CD4-positive, CD25-positive, alpha-beta regulatory T cell (primary cell): ENCODE measurements around the gene ATP2B3. TPM values are rescaled to one million over a fixed set of nuclear protein-coding genes. Genes with fewer than 3 reads are reported as not detected.

ENCODE experiments used
- ATAC-seq, 2 donors: fragments of 150-1000 bp; cut with Tn5 transposase; one replicate each; pipeline ENCODE4 v1.10.0; 2021; ENCODE audit warnings: low read depth in 2 of 2, moderate number of reproducible peaks in 2 of 2, moderate library complexity in 1 of 2
- DNase-seq, 3 donors: peaks; one replicate each; pipeline versions ENCODE4 v3.0.0 to v3.0.0-alpha.2; 2012 to 2022; ENCODE audit warnings: mixed read lengths in 1 of 3
- H3K27ac ChIP-seq: one replicate; pipeline ENCODE4 v1.7.0; 2013; ENCODE audit warnings: mild to moderate bottlenecking, low read length; ENCODE audit not compliant: insufficient read depth, poor library complexity, severe bottlenecking
- H3K27me3 ChIP-seq: one replicate; pipeline ENCODE4 v1.7.0; 2013; ENCODE audit warnings: low read length; ENCODE audit not compliant: control insufficient read depth, insufficient read depth
- H3K36me3 ChIP-seq: one replicate; pipeline ENCODE4 v1.7.0; 2013; ENCODE audit warnings: mild to moderate bottlenecking, low read length, moderate library complexity; ENCODE audit not compliant: control insufficient read depth, insufficient read depth
- H3K4me1 ChIP-seq: 2 replicates; pipeline ENCODE4 v1.7.0; 2013; ENCODE audit warnings: mild to moderate bottlenecking, low read length; ENCODE audit not compliant: insufficient read depth, control insufficient read depth, poor library complexity, severe bottlenecking
- H3K4me3 ChIP-seq: one replicate; pipeline ENCODE4 v1.7.0; 2013; ENCODE audit warnings: low read depth, mild to moderate bottlenecking, low read length, moderate library complexity
- H3K9me3 ChIP-seq, 2 experiments: 1 replicate in 1 of 2; 2 replicates in 1 of 2; pipeline ENCODE4 v1.7.0; 2013; ENCODE audit warnings: low read length in 2 of 2, mild to moderate bottlenecking in 1 of 2, moderate library complexity in 1 of 2; ENCODE audit not compliant: control insufficient read depth in 2 of 2
- H3K27ac Mint-ChIP-seq, 3 donors: one replicate each; pipeline ENCODE4 v1.8.0; 2020 to 2022; ENCODE audit warnings: mild to moderate bottlenecking in 3 of 3, mixed read lengths in 3 of 3, moderate library complexity in 2 of 3
- H3K27me3 Mint-ChIP-seq: one replicate; pipeline ENCODE4 v1.8.0; 2022; ENCODE audit warnings: mild to moderate bottlenecking, mixed read lengths
- H3K36me3 Mint-ChIP-seq: one replicate; pipeline ENCODE4 v1.8.0; 2020; ENCODE audit warnings: mixed read lengths
- H3K4me1 Mint-ChIP-seq, 4 donors: one replicate each; pipeline ENCODE4 v1.8.0; 2020 to 2022; ENCODE audit warnings: mixed read lengths in 4 of 4, mild to moderate bottlenecking in 1 of 4
- H3K4me3 Mint-ChIP-seq, 4 donors: one replicate each; pipeline ENCODE4 v1.8.0; 2020 to 2022; ENCODE audit warnings: mild to moderate bottlenecking in 4 of 4, mixed read lengths in 4 of 4, moderate library complexity in 3 of 4
- H3K9me3 Mint-ChIP-seq, 7 donors: one replicate each; pipeline ENCODE4 v1.8.0; 2020 to 2022; ENCODE audit warnings: mixed read lengths in 7 of 7, mild to moderate bottlenecking in 3 of 7, moderate library complexity in 2 of 7
- polyA plus RNA-seq, 4 donors: library from polyadenylated mRNA; unstranded; fragments of 300-500 nt; fragmentation: Illumina TruSeq; gene quantifications; one replicate each; pipeline ENCODE4 v1.2.3, GENCODE V29; 2021
- total RNA-seq: library from RNA; stranded (reverse); gene quantifications from one replicate; pipeline ENCODE4 v1.2.3, GENCODE V29; 2022

The ATP2B3 gene
- total and polyA plus RNA-seq, 5 donors from 2014 or later: not detected

DNA sequence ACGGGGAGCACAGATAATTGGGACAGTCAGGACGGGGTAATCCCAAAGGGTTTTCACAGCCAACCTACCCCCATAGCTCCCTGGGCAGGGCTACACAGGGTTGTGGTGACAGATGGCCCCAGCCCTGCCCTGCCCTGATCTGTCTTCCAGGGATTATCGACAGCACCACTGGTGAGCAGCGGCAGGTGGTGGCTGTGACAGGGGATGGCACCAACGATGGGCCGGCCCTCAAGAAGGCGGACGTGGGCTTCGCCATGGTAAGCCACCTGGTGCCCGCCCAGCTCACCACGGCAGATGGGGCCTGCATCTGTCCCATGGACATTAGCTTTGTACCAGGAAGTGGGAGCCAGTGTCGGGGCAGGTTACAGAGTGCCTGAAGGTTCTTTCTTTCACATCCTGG, 39.3 kb downstream of the ATP2B3 start:
- ATAC-seq (no peak), DNase-seq (no peak)
- no peak overlapping the region for H3K27ac ChIP-seq
- H3K4me1 ChIP-seq: no peaks in the 10 kb centered on the region
- Mint-ChIP-seq H3K27me3 (no peaks in the 10 kb centered on the region), H3K36me3 (no peaks in the 10 kb centered on the region), H3K27ac (no peak overlapping the region), H3K4me1 (no peaks in the 10 kb centered on the region), H3K9me3 (no peaks in the 10 kb centered on the region), H3K4me3 (no peak overlapping the region)
- no peaks in the 10 kb centered on the region for H3K36me3 ChIP-seq
- no peak overlapping the region for H3K4me3 ChIP-seq
- no peaks in the 10 kb centered on the region for H3K9me3 ChIP-seq
- no peaks in the 10 kb centered on the region for H3K27me3 ChIP-seq

DNA sequence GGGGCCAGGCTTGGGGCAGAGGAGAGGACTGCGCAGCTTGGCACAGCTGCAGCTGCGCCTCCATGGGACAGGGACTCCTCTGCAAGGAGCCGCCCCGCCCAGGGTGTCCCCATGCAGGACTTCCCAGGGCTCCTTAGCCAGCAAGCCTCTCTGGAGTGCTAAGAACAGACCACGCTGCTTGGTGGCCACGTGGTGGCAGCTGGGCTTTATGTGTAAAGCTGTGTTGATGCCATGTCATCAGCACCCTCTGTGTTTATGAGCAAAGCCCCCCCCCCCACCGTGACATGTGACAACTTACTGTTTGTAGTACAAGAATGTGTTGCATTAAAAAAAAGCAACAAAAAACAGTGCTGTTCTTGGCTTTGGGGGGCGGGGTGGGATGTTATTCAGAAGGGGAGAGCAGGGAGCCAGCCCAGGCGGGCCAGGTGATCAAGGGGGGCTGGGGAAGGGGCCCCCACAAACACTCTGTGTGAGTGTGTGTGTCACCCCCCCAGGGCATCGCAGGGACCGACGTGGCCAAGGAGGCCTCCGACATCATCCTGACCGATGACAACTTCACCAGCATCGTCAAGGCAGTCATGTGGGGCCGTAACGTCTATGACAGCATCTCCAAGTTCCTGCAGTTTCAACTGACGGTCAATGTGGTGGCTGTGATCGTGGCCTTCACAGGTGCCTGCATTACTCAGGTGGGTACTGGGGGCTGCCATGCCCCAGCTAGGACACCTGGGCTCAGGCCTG, 40.3 kb downstream of the ATP2B3 start:
- no peaks in the 10 kb centered on the region for H3K9me3 ChIP-seq
- Mint-ChIP-seq H3K36me3 (no peaks in the 10 kb centered on the region), H3K4me3 (no peak overlapping the region), H3K27me3 (no peaks in the 10 kb centered on the region), H3K9me3 (no peaks in the 10 kb centered on the region), H3K4me1 (no peaks in the 10 kb centered on the region), H3K27ac (no peak overlapping the region)
- H3K27me3 ChIP-seq: no peaks in the 10 kb centered on the region
- no peaks in the 10 kb centered on the region for H3K36me3 ChIP-seq
- no peaks in the 10 kb centered on the region for H3K4me1 ChIP-seq
- ATAC-seq (no peak), DNase-seq (no peak)
- H3K4me3 ChIP-seq: no peak overlapping the region
- H3K27ac ChIP-seq: no peak overlapping the region

- Mint-ChIP-seq H3K9me3 (no peaks in the 10 kb centered on the region), H3K4me3 (no peak overlapping the region), H3K4me1 (no peaks in the 10 kb centered on the region), H3K27ac (no peak overlapping the region), H3K36me3 (no peaks in the 10 kb centered on the region), H3K27me3 (no peaks in the 10 kb centered on the region)
- no peaks in the 10 kb centered on the region for H3K4me1 ChIP-seq
- no peaks in the 10 kb centered on the region for H3K9me3 ChIP-seq
- H3K27me3 ChIP-seq: no peaks in the 10 kb centered on the region
- H3K4me3 ChIP-seq: no peak overlapping the region
- H3K36me3 ChIP-seq: no peaks in the 10 kb centered on the region
- ATAC-seq (no peak), DNase-seq (no peak)
- no peak overlapping the region for H3K27ac ChIP-seq
Observed at GRCh38 chrX:153560000-153560399, 42.6 kb downstream of the ATP2B3 start.

DNA sequence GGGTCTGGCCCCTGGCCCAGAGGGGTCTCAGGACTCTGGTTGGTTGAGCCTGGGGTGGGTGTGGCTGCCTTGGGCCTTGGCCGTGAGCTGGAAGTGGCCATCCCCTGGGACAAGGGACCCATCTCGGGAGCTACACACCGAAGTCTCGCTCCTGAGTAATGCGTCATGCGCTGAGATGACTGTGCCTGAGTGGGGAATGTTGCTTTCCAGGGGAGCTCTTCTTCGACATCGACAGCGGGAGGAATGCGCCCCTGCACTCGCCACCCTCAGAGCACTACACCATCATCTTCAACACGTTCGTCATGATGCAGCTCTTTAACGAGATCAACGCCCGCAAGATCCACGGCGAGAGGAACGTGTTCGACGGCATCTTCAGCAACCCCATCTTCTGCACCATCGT, 43.0 kb downstream of the ATP2B3 start:
- Histone ChIP-seq H3K4me3 (no peak overlapping the region), H3K27ac (no peak overlapping the region), H3K36me3 (no peaks in the 10 kb centered on the region), H3K27me3 (no peaks in the 10 kb centered on the region), H3K4me1 (no peaks in the 10 kb centered on the region), H3K9me3 (no peaks in the 10 kb centered on the region)
- Mint-ChIP-seq H3K27me3 (no peaks in the 10 kb centered on the region), H3K36me3 (no peaks in the 10 kb centered on the region), H3K27ac (no peak overlapping the region), H3K9me3 (no peaks in the 10 kb centered on the region), H3K4me3 (no peak overlapping the region), H3K4me1 (no peaks in the 10 kb centered on the region)
- ATAC-seq (no peak), DNase-seq (no peak)

DNA sequence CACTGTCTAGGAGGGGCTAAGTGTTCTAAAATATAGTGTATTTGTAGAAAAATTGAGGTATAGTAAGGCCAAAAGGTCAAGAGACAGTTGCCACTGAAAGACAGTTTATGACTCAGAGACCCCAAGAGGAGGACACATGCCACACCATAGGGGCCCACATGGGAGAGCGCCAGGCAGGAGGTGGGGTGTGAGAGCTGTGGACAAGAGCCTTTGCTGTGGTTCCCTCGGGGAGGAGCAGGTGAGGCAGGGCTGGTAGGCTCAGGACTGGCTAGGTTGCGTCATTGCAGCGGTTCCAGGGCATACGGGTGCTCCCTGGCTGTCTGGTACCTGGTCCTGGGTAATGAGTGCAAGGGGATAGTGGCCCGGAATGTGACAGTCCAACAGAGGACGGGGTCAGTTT, 43.9 kb downstream of the ATP2B3 start:
- Mint-ChIP-seq H3K9me3 (no peaks in the 10 kb centered on the region), H3K27me3 (no peaks in the 10 kb centered on the region), H3K4me1 (no peaks in the 10 kb centered on the region), H3K4me3 (no peak overlapping the region), H3K27ac (no peak overlapping the region), H3K36me3 (no peaks in the 10 kb centered on the region)
- no peaks in the 10 kb centered on the region for H3K27me3 ChIP-seq
- no peak overlapping the region for H3K27ac ChIP-seq
- no peaks in the 10 kb centered on the region for H3K36me3 ChIP-seq
- H3K9me3 ChIP-seq: no peaks in the 10 kb centered on the region
- H3K4me3 ChIP-seq: no peak overlapping the region
- H3K4me1 ChIP-seq: no peaks in the 10 kb centered on the region
- no peak for DNase-seq
- no peak for ATAC-seq

GRCh38 chrX:153562546-153562945, 45.1 kb downstream of the ATP2B3 start:
- Histone ChIP-seq H3K4me3 (no peak overlapping the region), H3K27me3 (no peaks in the 10 kb centered on the region), H3K4me1 (no peaks in the 10 kb centered on the region), H3K27ac (no peak overlapping the region), H3K36me3 (no peaks in the 10 kb centered on the region), H3K9me3 (no peaks in the 10 kb centered on the region)
- Mint-ChIP-seq H3K4me3 (no peak overlapping the region), H3K36me3 (no peaks in the 10 kb centered on the region), H3K27ac (no peak overlapping the region), H3K9me3 (no peaks in the 10 kb centered on the region), H3K4me1 (no peaks in the 10 kb centered on the region), H3K27me3 (no peaks in the 10 kb centered on the region)
- no peak for DNase-seq
- no peak for ATAC-seq

- Mint-ChIP-seq H3K36me3 (no peaks in the 10 kb centered on the region), H3K4me1 (no peaks in the 10 kb centered on the region), H3K4me3 (no peak overlapping the region), H3K27ac (no peak overlapping the region), H3K27me3 (no peaks in the 10 kb centered on the region), H3K9me3 (no peaks in the 10 kb centered on the region)
- Histone ChIP-seq H3K9me3 (no peaks in the 10 kb centered on the region), H3K4me3 (no peak overlapping the region), H3K27me3 (no peaks in the 10 kb centered on the region), H3K27ac (no peak overlapping the region), H3K36me3 (no peaks in the 10 kb centered on the region), H3K4me1 (no peaks in the 10 kb centered on the region)
- no peak for ATAC-seq
- DNase-seq: no peak
Observed at GRCh38 chrX:153564047-153564606, 46.7 kb downstream of the ATP2B3 start.

DNA sequence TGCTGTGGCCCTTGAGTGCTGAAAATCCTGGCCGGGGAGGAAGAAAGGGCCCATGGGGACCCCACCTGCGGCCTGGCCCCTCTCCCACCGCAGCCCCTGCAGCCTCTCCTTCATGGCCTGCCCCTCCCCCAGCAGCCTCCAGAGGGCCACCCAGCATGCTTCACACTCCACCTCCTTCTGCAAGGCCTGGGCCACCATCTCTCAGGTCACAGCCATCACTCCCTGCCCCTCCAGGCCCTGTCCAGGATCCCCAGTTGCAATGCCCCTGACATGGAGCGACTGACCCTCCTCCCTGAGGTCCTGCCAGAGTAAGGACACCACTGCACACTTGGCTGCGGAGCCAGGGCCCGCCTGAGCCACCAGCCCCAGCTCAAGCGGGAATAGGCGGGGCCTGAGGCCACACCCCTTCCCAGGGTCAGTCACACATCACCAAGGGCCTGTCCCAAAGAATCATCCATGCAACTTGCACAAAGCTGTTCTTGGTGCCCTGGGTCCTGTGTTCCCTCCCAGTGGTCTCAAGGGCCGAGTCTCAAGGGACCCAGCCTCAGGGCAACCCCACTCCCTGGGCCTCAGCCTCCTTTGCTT, 48.6 kb downstream of the ATP2B3 start:
- ATAC-seq (no peak), DNase-seq (no peak)
- no peaks in the 10 kb centered on the region for H3K36me3 ChIP-seq
- Mint-ChIP-seq H3K27ac (no peak overlapping the region), H3K9me3 (no peaks in the 10 kb centered on the region), H3K27me3 (no peaks in the 10 kb centered on the region), H3K4me3 (no peak overlapping the region), H3K36me3 (no peaks in the 10 kb centered on the region), H3K4me1 (peaks cover 0 to 1% (median 0%) of the 10 kb centered on the region in 4 donors)
- H3K4me3 ChIP-seq: no peak overlapping the region
- no peaks in the 10 kb centered on the region for H3K9me3 ChIP-seq
- no peaks in the 10 kb centered on the region for H3K27me3 ChIP-seq
- H3K4me1 ChIP-seq: no peaks in the 10 kb centered on the region
- H3K27ac ChIP-seq: no peak overlapping the region
